Bone marrow (tissue), 2 donors: ENCODE data around the gene MCRIP2.
"Not testable (repeated sequence)": the region's sequence is repeated elsewhere in the genome, so short reads cannot be mapped to it uniquely, and the experiment has no call there.

Experiments
- DNase-seq, 2 donors: peaks; one replicate each; lab custom pipeline; 2025; lab: John Stamatoyannopoulos, UW

The MCRIP2 gene, protein sequence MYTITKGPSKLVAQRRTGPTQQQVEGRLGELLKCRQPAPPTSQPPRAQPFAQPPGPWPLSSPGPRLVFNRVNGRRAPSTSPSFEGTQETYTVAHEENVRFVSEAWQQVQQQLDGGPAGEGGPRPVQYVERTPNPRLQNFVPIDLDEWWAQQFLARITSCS

GRCh38 chr16:641326-642188 lies at the start of gene MCRIP2:
TSS of gene MCRIP2 (plus strand) at chr16:641828. CDS start at chr16:641992, 164 bp downstream.
- DNase-seq, result peak in 1 of 2 donors; percentile 38

- no peak for DNase-seq
Measured at GRCh38 chr16:591892-592517, 49.6 kb upstream of the MCRIP2 start.

GRCh38 chr16:592518-593306 lies 48.9 kb upstream of the MCRIP2 start:
- peak in 1 of 2 donors; percentile 17 for DNase-seq

DNA sequence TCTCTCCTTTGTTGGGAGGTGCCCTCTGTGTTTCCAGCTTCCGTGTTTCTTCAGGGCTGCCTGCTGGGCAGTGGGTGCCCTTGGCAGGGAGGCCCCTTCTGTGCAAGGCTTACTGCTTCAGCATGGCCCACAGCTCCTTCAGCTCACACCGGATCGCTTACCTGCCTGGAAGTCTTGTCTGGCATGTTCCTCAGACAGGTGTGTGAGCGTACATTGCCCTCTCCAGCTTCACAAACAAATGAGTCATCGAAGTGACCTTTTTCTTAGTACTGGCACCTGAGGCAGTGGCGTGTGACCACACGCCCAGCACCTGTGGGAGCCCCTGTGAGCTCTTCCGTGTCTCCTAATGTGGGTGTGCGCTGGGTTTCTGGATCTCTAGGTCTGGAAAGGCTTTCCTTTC lies 48.2 kb upstream of the MCRIP2 start:
- no peak for DNase-seq

- no peak for DNase-seq
Measured at GRCh38 chr16:593807-594206, 47.8 kb upstream of the MCRIP2 start.

- DNase-seq, result no peak
Measured at GRCh38 chr16:595094-595528, 46.5 kb upstream of the MCRIP2 start.

DNA sequence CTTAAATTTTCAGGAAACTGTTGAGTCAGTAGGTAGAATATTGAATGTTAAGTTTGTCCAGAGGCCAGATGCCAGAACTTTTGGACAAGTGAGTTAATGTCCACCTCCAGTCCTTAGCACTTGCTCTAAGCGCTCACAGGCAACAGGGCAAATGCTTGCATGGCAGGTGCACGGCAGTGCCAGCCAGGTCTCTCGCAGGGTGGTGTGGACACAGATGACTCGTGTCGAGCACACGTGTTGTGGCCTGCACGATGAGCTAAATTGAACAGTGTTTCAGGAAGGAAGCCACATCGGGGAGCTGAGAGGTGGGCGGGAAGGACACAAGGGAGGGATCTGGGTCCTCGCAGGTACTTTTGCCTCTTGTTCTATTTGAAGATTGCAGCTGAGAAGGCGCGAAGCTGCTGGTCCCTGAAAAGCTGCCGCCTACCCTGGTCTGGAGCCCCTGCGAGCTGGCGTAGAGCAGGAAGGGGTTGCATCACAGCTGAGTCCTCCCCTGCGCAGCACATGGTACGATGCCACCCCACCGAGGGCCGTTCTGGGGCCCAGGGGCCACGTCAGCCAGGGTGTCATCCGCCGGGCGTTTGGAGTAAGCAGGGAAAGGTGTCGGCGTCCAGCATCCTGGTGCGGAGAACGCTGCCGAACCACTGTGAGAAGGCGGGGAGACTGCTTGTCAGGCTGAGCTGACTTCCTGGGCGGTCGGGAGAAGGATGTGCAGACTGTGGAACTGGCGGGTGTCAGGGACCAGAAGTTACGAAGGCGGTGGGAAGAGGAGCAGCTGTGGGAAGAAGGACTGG lies 45.5 kb upstream of the MCRIP2 start:
- DNase-seq, result no peak

- no peak for DNase-seq
Measured at GRCh38 chr16:596736-597060, 44.9 kb upstream of the MCRIP2 start.

GRCh38 chr16:597655-598054 lies 44.0 kb upstream of the MCRIP2 start:
- not testable (repeated sequence) for DNase-seq

- no peak for DNase-seq
Measured at GRCh38 chr16:598823-599739, 42.5 kb upstream of the MCRIP2 start.

DNA sequence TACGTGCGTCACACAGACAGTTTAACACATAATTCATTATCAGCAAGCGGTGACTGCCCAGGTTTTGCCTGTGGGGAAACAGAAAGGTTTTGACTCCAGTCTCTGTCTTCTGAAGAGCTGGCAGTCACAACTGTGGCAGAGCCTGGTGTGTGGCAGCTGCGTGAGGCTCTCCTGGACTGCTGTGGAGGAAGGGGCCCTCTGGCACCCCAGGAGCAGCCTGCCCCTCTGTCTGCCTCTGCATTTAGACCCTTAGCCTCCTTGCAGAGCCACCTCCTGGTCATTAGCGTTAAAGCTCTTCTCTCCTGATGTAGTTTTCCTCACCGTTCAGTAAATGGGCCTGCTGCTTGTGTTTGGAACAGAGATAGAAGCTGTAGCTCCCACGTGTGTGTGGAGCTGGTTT lies 40.8 kb upstream of the MCRIP2 start:
- no peak for DNase-seq

GRCh38 chr16:603933-604332 lies 37.7 kb upstream of the MCRIP2 start:
- no peak for DNase-seq

- no peak for DNase-seq
Measured at GRCh38 chr16:606656-607307, 34.8 kb upstream of the MCRIP2 start.

DNA sequence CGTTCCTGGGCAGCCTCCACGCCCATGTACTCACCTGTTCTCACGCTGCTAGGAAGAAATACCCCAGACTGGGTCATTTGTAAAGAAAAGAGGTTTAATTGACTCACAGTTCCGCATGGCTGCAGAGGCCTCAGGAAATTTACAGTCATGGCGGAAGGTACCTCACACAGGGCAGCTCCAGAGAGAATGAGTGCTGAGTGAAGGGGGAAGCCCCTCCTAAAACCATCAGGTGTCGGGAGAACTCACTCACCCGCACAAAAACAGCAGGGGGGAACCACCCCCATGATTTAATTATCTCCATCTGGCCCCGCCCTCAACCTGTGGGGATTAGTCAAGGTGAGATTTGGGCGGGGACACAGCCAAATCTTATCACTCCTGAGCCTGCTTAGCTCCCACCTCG lies 33.6 kb upstream of the MCRIP2 start:
- no peak for DNase-seq

GRCh38 chr16:609316-609715 lies 32.3 kb upstream of the MCRIP2 start:
- no peak for DNase-seq

GRCh38 chr16:609984-610383 lies 31.6 kb upstream of the MCRIP2 start:
- DNase-seq, result no peak

DNA sequence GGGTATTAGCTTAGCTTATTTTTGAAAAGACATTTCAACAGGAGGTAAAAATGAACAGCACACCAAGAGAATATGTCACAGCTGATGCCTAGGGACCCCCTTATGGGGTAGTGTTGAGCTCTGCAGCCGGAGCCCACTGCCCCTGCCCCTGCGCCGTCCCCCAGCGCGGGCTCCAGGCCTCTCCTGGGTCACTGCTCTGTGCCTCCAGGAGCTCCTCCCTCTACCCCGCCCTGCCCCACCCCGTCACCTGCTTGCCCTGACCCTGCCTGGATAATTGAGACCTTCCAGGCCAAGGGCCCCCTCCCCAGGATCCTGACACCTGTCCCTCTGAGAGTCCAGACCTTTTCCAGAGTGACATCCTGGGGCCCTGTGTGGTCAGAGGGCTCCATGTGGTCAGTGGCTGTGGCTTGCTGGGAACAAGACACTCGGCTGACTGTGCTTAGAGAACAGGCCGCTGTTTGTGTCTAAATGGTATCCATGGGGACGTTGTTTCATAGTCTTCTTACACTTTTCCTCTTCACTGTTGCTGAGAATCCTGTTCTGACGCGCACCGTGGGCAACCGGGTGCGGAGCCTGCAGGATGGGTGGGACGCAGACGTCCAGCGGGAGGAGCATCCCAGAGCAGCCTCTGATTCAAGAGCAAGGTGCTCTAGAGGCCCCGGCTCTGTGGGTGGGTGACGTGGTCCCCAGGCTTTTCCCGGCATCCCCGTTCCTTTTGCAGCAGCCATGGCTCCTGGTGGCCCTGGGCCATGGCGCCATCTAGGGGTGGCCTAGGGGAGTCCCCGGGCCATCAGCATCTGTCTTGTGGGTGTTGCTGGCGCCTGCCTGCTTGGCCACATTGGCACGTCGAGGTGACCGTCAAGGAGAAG lies 30.9 kb upstream of the MCRIP2 start:
- DNase-seq, result no peak

DNA sequence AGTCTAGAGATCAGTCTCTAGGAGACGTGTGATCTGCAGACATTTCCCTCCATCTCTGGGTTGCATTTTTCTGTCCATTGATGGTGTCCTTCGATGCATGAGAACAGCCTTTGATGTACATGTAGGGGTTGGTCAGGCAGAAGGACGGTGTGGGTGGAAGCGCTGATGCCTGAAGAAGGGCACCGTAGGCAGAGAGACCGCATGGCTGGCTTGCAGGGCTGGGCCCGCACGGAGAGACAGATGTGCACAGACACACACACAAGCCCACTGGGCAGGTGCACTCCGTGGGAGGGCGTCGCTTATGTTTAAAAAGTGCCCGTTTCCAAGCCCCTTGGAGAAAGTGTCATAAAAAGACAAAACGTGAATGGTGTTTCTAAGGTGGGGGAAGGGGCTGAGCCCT lies 26.5 kb upstream of the MCRIP2 start:
- no peak for DNase-seq
